Loucy (cell line): ENCODE data around the gene ASXL1.
A peak's percentile ranks its signal among the peaks of the same experiment; 100 is the strongest.

Experiments used
- H2AFZ ChIP-seq: fragments of 200-600 bp; sonication (generic); 2 replicates; pipeline ENCODE4 v1.6.0; 2016; ENCODE audit warnings: antibody characterized with exemption, mild to moderate bottlenecking, low read length, moderate library complexity
- H3F3A ChIP-seq: fragments of 200-600 bp; 2 replicates; pipeline ENCODE4 v1.6.0; 2016; ENCODE audit warnings: antibody characterized with exemption, low read depth, mild to moderate bottlenecking
- H3K27me3 ChIP-seq: fragments of 200-600 bp; sonication (generic); 2 replicates; pipeline ENCODE4 v1.6.1; 2014; ENCODE audit warnings: low read length, mild to moderate bottlenecking; ENCODE audit not compliant: insufficient read depth, poor library complexity, severe bottlenecking
- H3K36me3 ChIP-seq: fragments of 200-600 bp; sonication (generic); 2 replicates; pipeline ENCODE4 v1.6.1; 2016; ENCODE audit warnings: low read length; ENCODE audit not compliant: insufficient read depth
- H3K4me1 ChIP-seq: fragments of 200-600 bp; sonication (generic); 2 replicates; pipeline ENCODE4 v1.5.1; 2014; ENCODE audit warnings: low read length, mild to moderate bottlenecking; ENCODE audit not compliant: insufficient read depth, poor library complexity, severe bottlenecking
- H3K4me2 ChIP-seq: fragments of 200-600 bp; sonication (generic); 2 replicates; pipeline ENCODE4 v1.6.0; 2014; ENCODE audit warnings: antibody characterized with exemption, low read length, low read depth, mild to moderate bottlenecking; ENCODE audit not compliant: poor library complexity, severe bottlenecking
- H3K4me3 ChIP-seq: fragments of 200-600 bp; sonication (generic); 2 replicates; pipeline ENCODE4 v1.5.1; 2014; ENCODE audit warnings: low read length, mild to moderate bottlenecking, mixed read lengths; ENCODE audit not compliant: poor library complexity, severe bottlenecking
- H3K79me2 ChIP-seq: fragments of 200-600 bp; sonication (generic); 2 replicates; pipeline ENCODE4 v1.6.1; 2014; ENCODE audit warnings: low read length; ENCODE audit not compliant: insufficient read depth
- H3K9ac ChIP-seq: fragments of 200-600 bp; sonication (generic); 2 replicates; pipeline ENCODE4 v1.6.0; 2014; ENCODE audit warnings: mild to moderate bottlenecking, low read depth, low read length, moderate library complexity; ENCODE audit not compliant: poor library complexity, severe bottlenecking
- H3K9me2 ChIP-seq: fragments of 200-600 bp; sonication (generic); replicated peaks from 2 replicates; pipeline ENCODE4 v1.6.1; 2016; ENCODE audit warnings: low read depth, low read length, mixed read lengths
- H3K9me3 ChIP-seq: fragments of 200-600 bp; sonication (generic); 2 replicates; pipeline ENCODE4 v1.6.1; 2014; ENCODE audit warnings: mild to moderate bottlenecking, antibody characterized with exemption, low read length, low read depth; ENCODE audit not compliant: insufficient read depth
- H4K20me1 ChIP-seq: fragments of 200-600 bp; sonication (generic); 2 replicates; pipeline ENCODE4 v1.6.0; 2014; ENCODE audit warnings: antibody characterized with exemption, low read length, mild to moderate bottlenecking; ENCODE audit not compliant: insufficient read depth, poor library complexity, severe bottlenecking
- CTCF ChIP-seq: fragments of 200-600 bp; sonication (generic); conservative IDR thresholded peaks from 2 replicates; pipeline ENCODE4 v1.5.1; 2014; ENCODE audit warnings: mild to moderate bottlenecking, antibody characterized with exemption, low read length
- EZH2phosphoT487 ChIP-seq: fragments of 200-600 bp; IDR thresholded peaks from 2 replicates; pipeline ENCODE4 v1.6.1; 2018; ENCODE audit warnings: antibody characterized with exemption, mild to moderate bottlenecking, moderate library complexity, borderline replicate concordance

The ASXL1 gene

GRCh38 chr20:32484225-32484957 is 126.3 kb downstream of the ASXL1 start:
- H2AFZ ChIP-seq: peak overlapping the region; percentile 60; the same call in 1 of the 2 replicates
- peak overlapping the region; percentile 93 for H3K9ac ChIP-seq

GRCh38 chr20:32484958-32485769 is 127.0 kb downstream of the ASXL1 start:
- peak overlapping the region; percentile 93 for H3K9ac ChIP-seq
- H3K27me3 ChIP-seq: no peaks in the 10 kb centered on the region
- peaks cover 10% of the 10 kb centered on the region for H3F3A ChIP-seq
- H3K4me2 ChIP-seq: peak overlapping the region; percentile 77
- no peaks in the 10 kb centered on the region for H3K9me3 ChIP-seq
- peaks cover 10% of the 10 kb centered on the region; the same call in 1 of the 2 replicates for H3K36me3 ChIP-seq
- peaks cover 55% of the 10 kb centered on the region for H3K79me2 ChIP-seq
- peak overlapping the region; percentile 81 for H3K4me3 ChIP-seq
- H3K4me1 ChIP-seq: peaks cover 34% of the 10 kb centered on the region
- H3K9me2 ChIP-seq: no peaks in the 10 kb centered on the region
- H4K20me1 ChIP-seq: peaks cover 31% of the 10 kb centered on the region
- no peak overlapping the region; the same call in 1 of the 2 replicates for H2AFZ ChIP-seq
- TF ChIP-seq EZH2phosphoT487 (no peak), CTCF (peak; percentile 85)

More at GRCh38 chr20:32484225-32484957, 126.3 kb downstream of the ASXL1 start:
- peak overlapping the region; percentile 81 for H3K4me3 ChIP-seq
- H3K79me2 ChIP-seq: peaks cover 63% of the 10 kb centered on the region
- no peaks in the 10 kb centered on the region for H3K9me2 ChIP-seq
- H3K27me3 ChIP-seq: no peaks in the 10 kb centered on the region
- TF ChIP-seq EZH2phosphoT487 (no peak), CTCF (no peak)
- peak overlapping the region; percentile 77 for H3K4me2 ChIP-seq
- H3K9me3 ChIP-seq: no peaks in the 10 kb centered on the region
- peaks cover 42% of the 10 kb centered on the region for H3K4me1 ChIP-seq
- H3F3A ChIP-seq: peaks cover 10% of the 10 kb centered on the region
- peaks cover 9% of the 10 kb centered on the region; the same call in 1 of the 2 replicates for H3K36me3 ChIP-seq
- peaks cover 38% of the 10 kb centered on the region for H4K20me1 ChIP-seq

- H3K4me1 ChIP-seq: peaks cover 26% of the 10 kb centered on the region
- H2AFZ ChIP-seq: no peak overlapping the region
- peak overlapping the region; percentile 14 for H3K9ac ChIP-seq
- peak overlapping the region; percentile 81 for H3K4me3 ChIP-seq
- peak overlapping the region; percentile 77 for H3K4me2 ChIP-seq
- H4K20me1 ChIP-seq: peaks cover 23% of the 10 kb centered on the region
- H3K9me3 ChIP-seq: no peaks in the 10 kb centered on the region
- no peaks in the 10 kb centered on the region for H3K27me3 ChIP-seq
- H3K9me2 ChIP-seq: no peaks in the 10 kb centered on the region
- no peak for TF ChIP-seq CTCF
- TF ChIP-seq EZH2phosphoT487: no peak
- H3K79me2 ChIP-seq: peaks cover 50% of the 10 kb centered on the region
- peaks cover 10% of the 10 kb centered on the region for H3F3A ChIP-seq
- peaks cover 18% of the 10 kb centered on the region; the same call in 1 of the 2 replicates for H3K36me3 ChIP-seq
These were observed 127.8 kb downstream of the ASXL1 start for GRCh38 chr20:32485770-32486478.
